Neutrophil (primary cell): ENCODE measurements around the gene CROT.
A peak's percentile ranks its signal among the peaks of the same experiment; 100 is the strongest.

Experiments
- H3K27ac ChIP-seq: fragments of 200-600 bp; sonication (generic); 2 replicates; pipeline ENCODE4 v1.5.1; 2016; ENCODE audit warnings: mild to moderate bottlenecking, moderate library complexity
- H3K27me3 ChIP-seq: fragments of 200-600 bp; sonication (generic); 2 replicates; pipeline ENCODE4 v1.6.0; 2016; ENCODE audit warnings: mild to moderate bottlenecking
- H3K36me3 ChIP-seq: fragments of 200-600 bp; sonication (generic); 2 replicates; pipeline ENCODE4 v1.5.1; 2017
- H3K4me1 ChIP-seq, 2 experiments: fragments of 200-600 bp in 1 of 2; sonication (generic) in 1 of 2; 1 replicate in 1 of 2; 2 replicates in 1 of 2; pipeline versions ENCODE4 v1.5.1 to v1.6.1; 2013 to 2016; ENCODE audit warnings: low read depth in 1 of 2, low read length in 1 of 2, mild to moderate bottlenecking in 1 of 2, moderate library complexity in 1 of 2; ENCODE audit not compliant: control insufficient read depth in 1 of 2, insufficient read depth in 1 of 2
- H3K4me3 ChIP-seq, 2 experiments: fragments of 200-600 bp in 1 of 2; sonication (generic) in 1 of 2; 1 replicate in 1 of 2; 2 replicates in 1 of 2; pipeline ENCODE4 v1.5.1; 2013 to 2016; ENCODE audit warnings: low read depth in 1 of 2, low read length in 1 of 2, mild to moderate bottlenecking in 1 of 2, moderate library complexity in 1 of 2
- H3K9me3 ChIP-seq: fragments of 200-600 bp; sonication (generic); 2 replicates; pipeline ENCODE4 v1.5.1; 2016
- TF ChIP-seq, protein P1 (sequence below): fragments of 200-600 bp; sonication (generic); IDR thresholded peaks from 2 replicates; pipeline ENCODE4 v1.5.1; 2016; ENCODE audit warnings: antibody characterized with exemption

CROT gene

DNA sequence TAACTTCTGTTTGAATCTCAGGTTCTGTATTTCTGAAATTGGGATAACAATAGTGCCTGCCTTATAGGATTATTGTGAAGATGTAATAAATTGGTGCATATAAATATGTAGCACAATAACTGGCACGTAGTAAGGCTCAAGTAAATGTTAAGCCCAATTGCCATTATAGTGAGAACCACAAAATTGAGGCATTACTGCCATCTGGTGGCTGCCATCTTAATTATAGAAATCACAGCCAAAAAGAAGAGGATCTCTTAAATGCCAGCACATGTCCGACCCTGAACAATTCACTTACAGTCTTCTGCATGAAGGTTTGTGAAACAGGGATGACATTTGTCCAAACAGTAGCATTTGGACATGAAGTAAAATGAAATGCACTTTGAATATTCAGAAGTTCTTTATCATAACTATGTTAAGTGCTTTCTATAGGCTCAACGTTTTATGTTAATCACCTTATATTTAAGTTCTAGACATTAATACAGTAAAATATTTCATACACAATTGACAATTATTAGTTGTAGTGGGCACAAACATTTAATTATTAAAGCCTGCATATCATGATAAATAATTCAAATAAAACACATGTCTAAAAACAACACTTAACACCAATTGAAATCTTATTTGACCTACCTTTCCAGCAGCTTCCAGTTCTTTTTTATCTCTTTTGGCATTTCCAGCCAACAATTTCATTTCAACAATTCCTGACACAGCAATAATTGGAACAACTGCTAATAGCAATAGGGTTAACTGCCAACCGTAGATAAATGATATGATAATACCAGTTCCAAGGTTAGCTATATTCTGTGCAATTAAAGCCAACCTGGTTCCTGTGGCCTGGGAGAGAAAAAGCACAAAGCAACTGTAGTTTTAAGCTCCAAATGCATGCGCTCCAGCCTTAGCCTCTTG, 71.5 kb downstream of the CROT start:
- Histone ChIP-seq H3K27ac (no peak overlapping the region), H3K36me3 (no peaks in the 10 kb centered on the region), H3K9me3 (no peaks in the 10 kb centered on the region), H3K27me3 (no peaks in the 10 kb centered on the region), H3K4me3 (no peak overlapping the region), H3K4me1 (no peaks in the 10 kb centered on the region)
- TF ChIP-seq, protein P1, sequence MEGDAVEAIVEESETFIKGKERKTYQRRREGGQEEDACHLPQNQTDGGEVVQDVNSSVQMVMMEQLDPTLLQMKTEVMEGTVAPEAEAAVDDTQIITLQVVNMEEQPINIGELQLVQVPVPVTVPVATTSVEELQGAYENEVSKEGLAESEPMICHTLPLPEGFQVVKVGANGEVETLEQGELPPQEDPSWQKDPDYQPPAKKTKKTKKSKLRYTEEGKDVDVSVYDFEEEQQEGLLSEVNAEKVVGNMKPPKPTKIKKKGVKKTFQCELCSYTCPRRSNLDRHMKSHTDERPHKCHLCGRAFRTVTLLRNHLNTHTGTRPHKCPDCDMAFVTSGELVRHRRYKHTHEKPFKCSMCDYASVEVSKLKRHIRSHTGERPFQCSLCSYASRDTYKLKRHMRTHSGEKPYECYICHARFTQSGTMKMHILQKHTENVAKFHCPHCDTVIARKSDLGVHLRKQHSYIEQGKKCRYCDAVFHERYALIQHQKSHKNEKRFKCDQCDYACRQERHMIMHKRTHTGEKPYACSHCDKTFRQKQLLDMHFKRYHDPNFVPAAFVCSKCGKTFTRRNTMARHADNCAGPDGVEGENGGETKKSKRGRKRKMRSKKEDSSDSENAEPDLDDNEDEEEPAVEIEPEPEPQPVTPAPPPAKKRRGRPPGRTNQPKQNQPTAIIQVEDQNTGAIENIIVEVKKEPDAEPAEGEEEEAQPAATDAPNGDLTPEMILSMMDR = peak; percentile 50

DNA sequence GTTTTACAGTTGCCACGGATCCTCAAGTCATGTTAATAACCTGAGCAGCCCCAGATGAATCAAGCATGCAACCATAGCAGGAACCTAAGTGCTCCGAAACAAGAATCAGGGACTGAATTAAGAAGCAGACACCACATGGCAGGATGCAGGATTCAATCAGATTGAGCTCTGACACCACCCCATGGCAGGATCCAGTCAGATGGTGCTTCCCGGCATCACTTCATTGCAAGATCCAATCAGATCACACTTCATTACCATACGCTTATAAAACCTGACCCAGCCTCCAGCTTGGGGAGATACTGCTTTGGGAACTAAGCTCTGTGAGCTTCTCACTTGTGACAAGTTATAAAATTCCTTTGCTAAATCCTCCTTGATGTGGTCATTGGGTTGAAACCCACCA, 74.7 kb downstream of the CROT start:
- Histone ChIP-seq H3K9me3 (no peaks in the 10 kb centered on the region), H3K36me3 (no peaks in the 10 kb centered on the region), H3K27ac (no peak overlapping the region), H3K27me3 (no peaks in the 10 kb centered on the region), H3K4me3 (no peak overlapping the region), H3K4me1 (no peaks in the 10 kb centered on the region)
- TF ChIP-seq, protein P1 = no peak

DNA sequence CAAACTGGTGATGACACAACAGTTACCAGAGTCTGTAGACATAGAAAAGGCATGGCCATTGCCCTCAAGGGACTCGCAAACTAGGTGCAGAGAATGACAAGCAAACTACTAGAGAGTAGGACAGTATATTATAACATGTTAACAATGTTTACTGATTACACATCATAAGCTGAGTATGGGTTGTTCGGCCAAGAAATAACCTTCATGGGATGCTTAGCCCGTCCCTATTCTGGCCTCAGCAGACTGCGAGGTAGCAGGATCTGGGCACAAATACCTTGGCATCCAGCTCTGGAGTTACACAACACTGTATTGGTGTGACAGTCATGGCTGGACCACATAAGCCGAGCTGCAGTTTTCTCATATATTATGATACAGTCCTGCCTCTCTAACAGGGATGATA, 78.6 kb downstream of the CROT start:
- TF ChIP-seq, protein P1 = no peak
- Histone ChIP-seq H3K4me1 (no peaks in the 10 kb centered on the region), H3K27ac (no peak overlapping the region), H3K36me3 (no peaks in the 10 kb centered on the region), H3K27me3 (no peaks in the 10 kb centered on the region), H3K4me3 (no peak overlapping the region), H3K9me3 (no peaks in the 10 kb centered on the region)

DNA sequence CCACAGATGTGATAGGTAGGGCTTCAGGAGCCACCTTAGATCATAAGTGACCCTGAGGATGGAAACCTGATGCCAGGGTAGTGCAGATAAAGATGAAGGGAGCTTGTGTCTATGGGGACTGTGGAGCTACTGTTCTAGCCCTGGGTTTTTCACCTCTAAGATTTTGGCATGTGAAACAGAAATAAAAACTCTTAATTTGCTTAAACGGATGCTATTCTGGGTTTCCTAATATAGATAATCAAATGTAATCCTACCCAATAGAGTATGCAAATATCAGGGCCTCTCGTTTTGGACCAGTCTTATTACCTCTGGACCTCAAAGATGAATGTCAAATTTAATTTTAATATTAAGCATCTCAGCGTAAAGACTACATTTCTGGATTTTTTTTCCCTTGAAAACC, 80.7 kb downstream of the CROT start:
- H3K36me3 ChIP-seq = no peaks in the 10 kb centered on the region
- H3K9me3 ChIP-seq = no peaks in the 10 kb centered on the region
- no peaks in the 10 kb centered on the region for H3K27me3 ChIP-seq
- TF ChIP-seq, protein P1 = no peak
- no peak overlapping the region for H3K27ac ChIP-seq
- H3K4me1 ChIP-seq = no peaks in the 10 kb centered on the region
- H3K4me3 ChIP-seq = no peak overlapping the region

DNA sequence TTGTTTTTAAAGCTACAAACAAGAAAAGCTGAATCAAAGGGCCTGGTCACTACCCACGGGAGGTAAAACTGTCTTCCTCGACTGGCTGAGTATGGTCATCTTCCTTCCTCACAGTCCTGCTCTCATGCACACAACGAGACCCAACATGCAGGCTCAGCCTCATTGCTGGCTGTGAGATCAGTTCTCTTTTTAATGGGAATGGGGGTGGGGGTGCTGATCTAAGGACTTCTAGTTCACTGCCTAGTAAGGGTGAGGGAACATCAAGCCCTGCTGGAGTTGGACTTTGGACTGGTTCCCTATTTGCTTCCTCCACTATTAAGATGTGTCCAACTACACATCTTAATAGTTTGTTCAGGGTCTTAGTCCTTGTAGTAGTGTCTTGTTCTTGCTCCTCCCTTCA, 81.8 kb downstream of the CROT start:
- Histone ChIP-seq H3K4me1 (no peaks in the 10 kb centered on the region), H3K9me3 (no peaks in the 10 kb centered on the region), H3K27me3 (no peaks in the 10 kb centered on the region), H3K36me3 (no peaks in the 10 kb centered on the region), H3K27ac (no peak overlapping the region), H3K4me3 (no peak overlapping the region)
- TF ChIP-seq, protein P1 = no peak
